Activated T-cell treated with anti-CD3 and anti-CD28 coated beads, Interleukin-2, amount 50 U/mL, for 1 hour (primary cell): ENCODE data around the gene VSIG4.
A peak's percentile ranks its signal among the peaks of the same experiment; 100 is the strongest.
"Not testable (repeated sequence)": the region's sequence is repeated elsewhere in the genome, so short reads cannot be mapped to it uniquely, and the experiment has no call there.

Experiments used
- DNase-seq: peaks from one replicate; pipeline ENCODE4 v3.0.0-alpha.2; 2020

VSIG4 gene

GRCh38 chrX:66007851-66008250 is 32.0 kb downstream of the VSIG4 start:
- DNase-seq: no peak

- DNase-seq: no peak
These were observed 33.9 kb downstream of the VSIG4 start for GRCh38 chrX:66005830-66006449.

- DNase-seq: no peak
These were observed 34.7 kb downstream of the VSIG4 start for GRCh38 chrX:66004928-66005829.

- DNase-seq: no peak
These were observed 36.8 kb downstream of the VSIG4 start for GRCh38 chrX:66002824-66003680.

GRCh38 chrX:66001596-66001995 is 38.3 kb downstream of the VSIG4 start:
- no peak for DNase-seq

GRCh38 chrX:66000628-66001272 is 39.1 kb downstream of the VSIG4 start:
- no peak for DNase-seq

GRCh38 chrX:66000178-66000577 is 39.7 kb downstream of the VSIG4 start:
- DNase-seq: no peak

- DNase-seq: no peak
These were observed 40.2 kb downstream of the VSIG4 start for GRCh38 chrX:65999563-66000148.

- no peak for DNase-seq
These were observed 40.8 kb downstream of the VSIG4 start for GRCh38 chrX:65999029-65999562.

- no peak for DNase-seq
These were observed 41.7 kb downstream of the VSIG4 start for GRCh38 chrX:65997978-65998717.

GRCh38 chrX:65994519-65995506 is 45.1 kb downstream of the VSIG4 start:
- DNase-seq: no peak

GRCh38 chrX:65993915-65994460 is 45.9 kb downstream of the VSIG4 start:
- DNase-seq: no peak

- DNase-seq: no peak
These were observed 46.5 kb downstream of the VSIG4 start for GRCh38 chrX:65993332-65993731.

GRCh38 chrX:65990702-65991101 is 49.2 kb downstream of the VSIG4 start:
- no peak for DNase-seq

- no peak for DNase-seq
These were observed 52.1 kb downstream of the VSIG4 start for GRCh38 chrX:65987811-65988210.

GRCh38 chrX:65985922-65986588 is 53.8 kb downstream of the VSIG4 start:
- peak; percentile 32 for DNase-seq

- no peak for DNase-seq
These were observed 54.7 kb downstream of the VSIG4 start for GRCh38 chrX:65985211-65985610.

- DNase-seq: not testable (repeated sequence)
These were observed 62.7 kb downstream of the VSIG4 start for GRCh38 chrX:65977161-65977560.

- no peak for DNase-seq
These were observed 63.7 kb downstream of the VSIG4 start for GRCh38 chrX:65976161-65976560.
